Measurements from ENCODE around the gene SPACA7.

The SPACA7 gene

GRCh38 chr13:112464720-112465119 lies 88.6 kb downstream of the SPACA7 start:
- no peak for DNase-seq (ENCODE audit: low read depth in 2 of 2, low spot score in 1 of 2)

DNA sequence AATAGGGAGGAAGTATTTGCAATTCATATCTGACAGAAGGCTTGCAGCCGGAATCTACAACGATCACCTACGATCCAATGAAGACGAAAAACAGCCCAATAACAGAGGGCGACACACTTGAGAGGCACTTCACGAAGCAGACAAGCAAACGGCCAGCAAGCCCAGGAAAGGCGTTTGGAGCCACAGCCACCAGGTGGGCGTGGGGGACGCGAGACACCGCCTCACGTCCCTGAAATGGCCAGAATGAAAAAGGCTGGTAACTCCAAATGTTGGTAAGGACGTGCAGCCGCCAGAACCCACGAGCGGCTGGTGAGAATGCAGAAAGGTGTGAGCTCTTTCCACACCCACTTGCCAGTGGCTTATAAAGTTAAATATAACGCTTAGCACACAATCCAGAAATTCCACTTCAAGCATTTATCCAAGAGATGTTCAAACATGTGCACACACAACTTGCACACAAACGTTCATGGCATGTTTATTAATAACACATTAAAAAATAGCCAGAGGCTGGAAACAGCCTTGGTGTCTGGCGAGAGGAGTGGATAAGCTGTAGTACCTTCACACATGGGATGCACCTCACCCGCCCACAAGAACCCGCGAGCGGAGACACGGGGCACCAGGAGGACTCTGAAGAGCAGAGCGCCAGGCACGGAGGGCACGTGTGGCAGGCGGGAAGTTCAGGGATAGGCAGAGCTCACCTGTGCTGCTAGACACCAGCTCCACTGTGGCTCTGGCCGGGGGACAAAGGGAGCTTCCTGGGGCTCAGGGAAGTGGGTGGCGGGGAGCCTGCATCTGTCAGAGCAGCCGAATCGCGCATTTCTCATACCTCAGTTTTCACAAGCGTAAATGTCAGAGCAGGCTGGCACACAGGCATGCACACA lies 89.3 kb downstream of the SPACA7 start:
- no peak for DNase-seq (ENCODE audit: low read depth in 2 of 2, low spot score in 1 of 2)

DNA sequence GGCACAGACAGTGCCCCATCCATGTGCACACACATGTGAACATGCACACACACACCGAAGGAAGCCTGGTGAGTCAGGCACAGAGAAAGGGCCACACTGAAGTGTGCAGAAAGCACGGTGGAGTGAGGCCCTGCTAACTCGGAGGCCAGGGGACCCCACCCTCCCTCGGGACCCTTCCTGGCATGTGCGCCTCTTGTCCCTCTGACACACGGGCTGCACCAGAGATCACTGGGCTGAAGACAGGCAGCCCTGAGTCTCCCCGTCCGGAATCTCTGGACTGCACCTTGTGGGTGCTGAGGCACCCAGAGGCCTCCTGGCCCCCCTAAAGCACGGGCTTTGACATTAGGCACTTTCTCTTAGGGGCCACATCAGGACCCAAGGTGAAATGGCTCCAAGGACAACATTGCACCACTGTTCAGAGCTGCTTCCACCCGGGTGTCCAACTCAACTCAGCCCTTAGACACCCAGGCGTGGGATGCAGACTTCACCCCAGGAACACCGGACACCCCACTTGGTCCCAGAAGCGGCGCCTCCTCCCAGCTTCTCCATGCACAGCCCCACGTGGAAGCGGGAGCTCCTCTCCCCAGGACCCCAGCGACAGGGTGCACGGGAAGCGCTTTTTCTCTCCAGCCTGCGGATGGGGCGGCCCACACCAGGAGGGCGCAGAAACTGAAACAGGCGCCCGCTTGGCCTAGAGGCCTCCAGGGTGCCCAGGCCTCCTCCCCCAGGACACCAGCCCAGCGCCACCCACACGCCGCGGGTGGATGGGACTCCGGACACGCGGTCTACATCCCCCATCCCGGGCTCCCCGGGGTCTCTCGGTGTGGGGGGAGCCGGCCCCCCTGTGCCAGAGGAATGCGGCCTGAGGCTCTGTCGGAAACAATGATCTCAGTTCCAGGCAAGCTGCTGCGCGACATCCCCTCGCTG lies 90.2 kb downstream of the SPACA7 start:
- DNase-seq (ENCODE audit: low read depth in 2 of 2, low spot score in 1 of 2): no peak

DNA sequence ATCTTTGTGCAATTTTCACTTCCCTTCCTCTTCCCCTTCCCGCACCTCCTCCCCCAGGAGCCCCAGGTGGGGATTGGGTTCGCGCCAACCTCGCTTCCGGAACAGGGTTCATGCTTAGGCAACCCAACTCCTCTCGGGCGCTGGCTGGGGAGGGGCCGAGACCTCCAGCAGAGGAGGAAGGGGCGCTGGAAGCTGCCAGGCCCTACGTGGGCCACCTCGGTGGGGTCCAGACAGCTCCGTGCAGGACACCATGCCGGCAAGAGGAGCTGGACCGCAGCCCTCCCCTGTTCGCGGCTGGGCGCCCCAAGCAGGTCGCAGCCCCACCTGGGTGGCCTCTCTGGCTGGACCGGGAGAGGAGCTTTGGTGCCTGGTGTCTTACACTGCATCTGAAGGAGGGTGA lies 91.1 kb downstream of the SPACA7 start:
- no peak for DNase-seq (ENCODE audit: low read depth in 2 of 2, low spot score in 1 of 2)

DNA sequence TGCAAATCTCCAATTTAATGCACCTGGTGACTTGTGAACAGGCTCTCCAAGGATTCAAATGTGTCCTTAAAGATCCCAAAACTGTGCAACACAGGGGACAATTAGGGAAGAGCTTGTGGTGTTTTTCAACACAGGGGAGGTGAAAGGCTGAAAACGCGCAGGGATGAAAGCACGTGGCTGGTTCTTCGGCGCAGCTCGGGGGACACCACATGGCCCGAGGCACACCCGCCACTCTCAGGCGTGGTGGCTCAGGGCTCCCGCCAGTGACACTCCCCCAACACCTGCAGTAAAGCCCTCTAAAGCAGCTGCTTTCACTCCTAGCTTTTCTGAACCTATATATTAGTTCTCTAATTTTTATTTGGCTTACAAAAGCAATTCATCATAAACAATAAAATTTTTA lies 91.9 kb downstream of the SPACA7 start:
- no peak for DNase-seq (ENCODE audit: low read depth in 2 of 2, low spot score in 1 of 2)

- DNase-seq (ENCODE audit: low read depth in 2 of 2, low spot score in 1 of 2): no peak
Observed at GRCh38 chr13:112469071-112469745, 93.1 kb downstream of the SPACA7 start.

DNA sequence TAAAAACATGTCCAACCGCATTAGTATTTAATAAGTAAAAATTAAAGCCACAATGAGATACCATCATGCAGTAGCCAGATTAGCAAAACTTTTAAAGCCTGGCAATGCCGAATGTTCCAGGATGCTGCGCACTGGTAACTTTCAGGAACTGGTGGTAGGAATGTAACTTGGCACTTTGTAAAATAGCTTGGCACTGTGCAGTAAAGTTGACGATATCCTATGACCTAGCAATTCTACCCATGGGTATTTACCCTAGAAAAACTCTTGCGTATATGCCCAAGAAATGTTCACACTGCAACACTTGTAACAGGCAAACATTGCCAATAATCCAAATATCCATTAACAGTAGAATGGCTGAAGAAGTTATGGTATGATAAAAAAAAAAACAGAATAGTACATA lies 97.7 kb downstream of the SPACA7 start:
- DNase-seq (ENCODE audit: low read depth in 2 of 2, low spot score in 1 of 2): no peak

- DNase-seq (ENCODE audit: low read depth in 2 of 2, low spot score in 1 of 2): no peak
Observed at GRCh38 chr13:112474869-112475268, 98.7 kb downstream of the SPACA7 start.

- no peak for DNase-seq (ENCODE audit: low read depth in 2 of 2, low spot score in 1 of 2)
Observed at GRCh38 chr13:112475889-112476288, 99.7 kb downstream of the SPACA7 start.

DNA sequence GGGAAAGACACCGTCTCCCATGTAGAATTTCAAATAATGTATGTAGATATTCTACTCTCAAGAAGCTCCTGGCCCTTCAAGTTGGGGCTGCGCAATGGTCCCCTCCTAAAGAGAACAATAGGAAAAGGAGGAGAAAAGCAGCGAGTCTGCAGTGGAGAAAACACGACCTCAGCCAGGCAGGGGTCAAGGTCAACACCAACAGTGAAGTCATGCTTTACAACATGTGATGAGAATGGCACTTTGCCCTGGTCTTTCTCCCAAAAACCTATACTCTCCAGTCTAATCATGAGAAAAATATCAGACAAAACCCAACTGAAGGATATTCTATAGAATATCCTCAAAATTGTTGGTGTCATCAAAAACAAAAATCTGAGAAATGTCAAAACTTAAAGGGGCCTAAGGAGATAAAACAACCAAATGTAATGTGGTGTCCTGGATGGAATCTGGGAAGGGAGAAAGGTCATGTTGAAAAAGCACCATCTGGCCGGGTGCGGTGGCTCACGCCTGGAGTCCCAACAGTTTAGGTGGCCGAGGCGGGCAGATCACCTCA lies 101.0 kb downstream of the SPACA7 start:
- no peak for DNase-seq (ENCODE audit: low read depth in 2 of 2, low spot score in 1 of 2)

- DNase-seq (ENCODE audit: low read depth in 2 of 2, low spot score in 1 of 2): no peak
Observed at GRCh38 chr13:112479389-112479788, 103.2 kb downstream of the SPACA7 start.

DNA sequence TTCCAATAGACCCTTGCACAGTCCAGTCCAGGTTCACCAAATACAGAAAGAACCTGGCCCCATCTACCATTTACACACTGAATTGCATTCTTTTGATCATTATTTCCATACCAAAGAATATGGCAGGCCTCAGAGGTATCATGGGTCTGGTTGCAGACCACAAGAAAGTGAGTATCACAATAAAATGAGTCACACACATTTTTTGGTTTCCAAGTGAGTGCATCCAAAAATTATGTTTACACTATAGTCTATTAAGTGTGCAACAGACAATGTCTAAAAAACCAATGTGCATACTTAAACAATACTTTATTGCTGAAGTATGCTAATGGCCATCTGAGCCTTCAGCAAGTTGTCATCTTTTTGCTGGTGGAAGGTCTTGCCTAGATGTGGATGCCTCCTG lies 105.3 kb downstream of the SPACA7 start:
- DNase-seq (ENCODE audit: low read depth in 2 of 2, low spot score in 1 of 2): no peak

DNA sequence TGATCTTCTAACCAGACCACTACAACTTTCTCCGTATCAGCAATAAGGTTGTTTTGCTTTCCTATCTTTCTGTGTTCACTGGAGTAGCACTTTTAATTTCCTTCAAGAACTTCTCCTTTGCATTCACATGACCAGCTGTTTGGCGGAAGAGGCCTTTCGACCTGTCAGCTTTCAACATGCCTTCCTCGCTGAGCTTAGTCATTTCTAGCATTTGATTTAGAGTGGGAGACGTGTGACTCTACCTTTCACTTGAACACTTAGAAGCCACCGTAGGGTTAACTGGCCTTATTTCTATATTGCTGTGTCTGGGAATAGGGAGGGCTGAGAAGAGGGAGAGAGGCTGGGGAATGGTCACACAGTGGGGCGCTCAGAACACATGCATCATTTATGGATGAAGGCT lies 107.1 kb downstream of the SPACA7 start:
- DNase-seq (ENCODE audit: low read depth in 2 of 2, low spot score in 1 of 2): no peak
